Esophagus (tissue), 2 donors: ENCODE data around the gene SUCO. TPM values are rescaled to one million over a fixed set of nuclear protein-coding genes. Genes with fewer than 3 reads are reported as not detected.

ENCODE experiments used
- H3K27ac ChIP-seq, 2 donors: one replicate each; pipeline ENCODE4 v1.5.1; 2013; ENCODE audit warnings: low read depth in 2 of 2, mild to moderate bottlenecking in 2 of 2, inconsistent platforms in 1 of 2, low read length in 1 of 2, moderate library complexity in 1 of 2
- H3K27me3 ChIP-seq, 2 donors: one replicate each; pipeline ENCODE4 v1.6.1; 2013; ENCODE audit warnings: low read length in 2 of 2, control low read depth in 1 of 2, mild to moderate bottlenecking in 1 of 2; ENCODE audit not compliant: insufficient read depth in 2 of 2, control insufficient read depth in 1 of 2
- H3K36me3 ChIP-seq, 2 donors: one replicate each; pipeline ENCODE4 v1.6.1; 2013; ENCODE audit warnings: low read length in 1 of 2; ENCODE audit not compliant: control insufficient read depth in 2 of 2, insufficient read depth in 2 of 2
- H3K4me1 ChIP-seq, 2 donors: one replicate each; pipeline ENCODE4 v1.6.1; 2013; ENCODE audit warnings: low read length in 1 of 2; ENCODE audit not compliant: control insufficient read depth in 2 of 2, insufficient read depth in 2 of 2
- H3K4me3 ChIP-seq, 2 donors: one replicate each; pipeline ENCODE4 v1.5.1; 2013; ENCODE audit warnings: low read length in 2 of 2, mild to moderate bottlenecking in 2 of 2, low read depth in 1 of 2, moderate library complexity in 1 of 2
- H3K9me3 ChIP-seq, 2 donors: one replicate each; pipeline ENCODE4 v1.6.1; 2013; ENCODE audit warnings: mild to moderate bottlenecking in 2 of 2, low read depth in 1 of 2, low read length in 1 of 2, moderate library complexity in 1 of 2; ENCODE audit not compliant: control insufficient read depth in 2 of 2, insufficient read depth in 1 of 2
- WGBS, 2 donors: extraction: QIAGEN DNeasy Blood & Tissue Kit; methylation state at CpG; one replicate each; pipeline ENCODE4 v1.1.7; 2013; 5-methylcytosine and 5-hydroxymethylcytosine counted together
- polyA plus RNA-seq, 2 donors: library from polyadenylated mRNA; stranded (reverse); fragments of 200-250 nt; gene quantifications; one replicate each; pipeline ENCODE4 v1.2.3, GENCODE V29; 2013
- donor health status: healthy with polysubstance abuse.
- donor health status: Bipolar disorder and iron deficiency.

Gene SUCO
- polyA plus RNA-seq, 2 donors = 4.9 to 10.9 TPM

- no peak overlapping the region for H3K27ac ChIP-seq
- no peaks in the 10 kb centered on the region for H3K36me3 ChIP-seq
- H3K4me1 ChIP-seq = peaks cover 0 to 4% of the 10 kb centered on the region in 2 donors
- no peaks in the 10 kb centered on the region for H3K9me3 ChIP-seq
- no peaks in the 10 kb centered on the region for H3K27me3 ChIP-seq
- H3K4me3 ChIP-seq = no peak overlapping the region
- 80 to 81% methylated on average over 5 of the region's 5 CpGs for WGBS, 2 donors
Measured at GRCh38 chr1:172641492-172641891, 108.5 kb downstream of the SUCO start.

GRCh38 chr1:172642970-172643369, 110.0 kb downstream of the SUCO start:
- WGBS, 2 donors = 43 to 59% methylated on average over 6 of the region's 6 CpGs

GRCh38 chr1:172646653-172647052, 113.7 kb downstream of the SUCO start:
- no peaks in the 10 kb centered on the region for H3K9me3 ChIP-seq
- H3K27me3 ChIP-seq = no peaks in the 10 kb centered on the region
- H3K36me3 ChIP-seq = no peaks in the 10 kb centered on the region
- WGBS, 2 donors = 74 to 85% methylated on average over 1 of the region's 1 CpG
- H3K27ac ChIP-seq = no peak overlapping the region
- H3K4me1 ChIP-seq = peaks cover 0 to 2% of the 10 kb centered on the region in 2 donors
- no peak overlapping the region for H3K4me3 ChIP-seq

More at GRCh38 chr1:172642970-172643369, 110.0 kb downstream of the SUCO start:
- Histone ChIP-seq H3K27ac (no peak overlapping the region), H3K9me3 (no peaks in the 10 kb centered on the region), H3K36me3 (no peaks in the 10 kb centered on the region), H3K4me1 (peaks cover 0 to 2% of the 10 kb centered on the region in 2 donors), H3K4me3 (no peak overlapping the region), H3K27me3 (no peaks in the 10 kb centered on the region)

GRCh38 chr1:172647110-172647564, 114.2 kb downstream of the SUCO start:
- Histone ChIP-seq H3K9me3 (no peaks in the 10 kb centered on the region), H3K4me1 (peaks cover 0 to 2% of the 10 kb centered on the region in 2 donors), H3K27ac (no peak overlapping the region), H3K4me3 (no peak overlapping the region), H3K36me3 (no peaks in the 10 kb centered on the region), H3K27me3 (no peaks in the 10 kb centered on the region)
- 68 to 70% methylated on average over 8 of the region's 8 CpGs for WGBS, 2 donors

GRCh38 chr1:172647987-172648386, 115.0 kb downstream of the SUCO start:
- WGBS, 2 donors = 89% methylated on average over 4 of the region's 4 CpGs

GRCh38 chr1:172650474-172651193, 117.7 kb downstream of the SUCO start:
- no peaks in the 10 kb centered on the region for H3K36me3 ChIP-seq
- H3K27me3 ChIP-seq = no peaks in the 10 kb centered on the region
- no peak overlapping the region for H3K4me3 ChIP-seq
- H3K9me3 ChIP-seq = no peaks in the 10 kb centered on the region
- no peak overlapping the region for H3K27ac ChIP-seq
- H3K4me1 ChIP-seq = no peaks in the 10 kb centered on the region
- WGBS, 2 donors = 88 to 93% methylated on average over 2 of the region's 2 CpGs

More at GRCh38 chr1:172647987-172648386, 115.0 kb downstream of the SUCO start:
- Histone ChIP-seq H3K4me1 (peaks cover 0 to 2% of the 10 kb centered on the region in 2 donors), H3K4me3 (no peak overlapping the region), H3K36me3 (no peaks in the 10 kb centered on the region), H3K27ac (no peak overlapping the region), H3K9me3 (no peaks in the 10 kb centered on the region), H3K27me3 (no peaks in the 10 kb centered on the region)

- no peak overlapping the region for H3K4me3 ChIP-seq
- 48 to 56% methylated on average over 5 of the region's 5 CpGs for WGBS, 2 donors
- H3K27me3 ChIP-seq = no peaks in the 10 kb centered on the region
- H3K4me1 ChIP-seq = no peaks in the 10 kb centered on the region
- H3K36me3 ChIP-seq = no peaks in the 10 kb centered on the region
- H3K9me3 ChIP-seq = no peaks in the 10 kb centered on the region
- H3K27ac ChIP-seq = no peak overlapping the region
Measured at GRCh38 chr1:172653015-172653709, 120.2 kb downstream of the SUCO start.

GRCh38 chr1:172654535-172654934, 121.6 kb downstream of the SUCO start:
- H3K27me3 ChIP-seq = no peaks in the 10 kb centered on the region
- H3K9me3 ChIP-seq = no peaks in the 10 kb centered on the region
- no peaks in the 10 kb centered on the region for H3K4me1 ChIP-seq
- H3K27ac ChIP-seq = no peak overlapping the region
- no peak overlapping the region for H3K4me3 ChIP-seq
- no peaks in the 10 kb centered on the region for H3K36me3 ChIP-seq
- WGBS, 2 donors = 83 to 89% methylated on average over 2 of the region's 2 CpGs

GRCh38 chr1:172656576-172656975, 123.6 kb downstream of the SUCO start:
- H3K36me3 ChIP-seq = no peaks in the 10 kb centered on the region
- 72 to 89% methylated on average over 6 of the region's 6 CpGs for WGBS, 2 donors
- no peaks in the 10 kb centered on the region for H3K9me3 ChIP-seq
- no peaks in the 10 kb centered on the region for H3K27me3 ChIP-seq
- H3K27ac ChIP-seq = no peak overlapping the region
- H3K4me3 ChIP-seq = no peak overlapping the region
- no peaks in the 10 kb centered on the region for H3K4me1 ChIP-seq
